Large intestine (tissue), 12 donors: ENCODE measurements around the gene RBMX. TPM values are rescaled to one million over a fixed set of nuclear protein-coding genes. Genes with fewer than 3 reads are reported as not detected.
"Not testable (repeated sequence)": the region's sequence is repeated elsewhere in the genome, so short reads cannot be mapped to it uniquely, and the experiment has no call there.

Experiments used
- DNase-seq, 2 donors: peaks; one replicate each; pipeline versions ENCODE4 v3.0.0 to v3.0.0-alpha.2; 2013
- H3K27ac ChIP-seq: one replicate; pipeline ENCODE4 v1.5.1; 2013; ENCODE audit warnings: low read length
- H3K27me3 ChIP-seq: 2 replicates; pipeline ENCODE4 v1.6.1; 2013; ENCODE audit warnings: low read length; ENCODE audit not compliant: control insufficient read depth, insufficient read depth
- H3K36me3 ChIP-seq: 2 replicates; pipeline ENCODE4 v1.6.1; 2013; ENCODE audit warnings: low read length; ENCODE audit not compliant: control insufficient read depth, insufficient read depth
- H3K4me1 ChIP-seq: one replicate; pipeline ENCODE4 v1.6.1; 2013; ENCODE audit warnings: low read length; ENCODE audit not compliant: control insufficient read depth, insufficient read depth
- H3K4me3 ChIP-seq: one replicate; pipeline ENCODE4 v1.5.1; 2013; ENCODE audit warnings: low read length
- H3K9me3 ChIP-seq: one replicate; pipeline ENCODE4 v1.6.1; 2013; ENCODE audit warnings: mild to moderate bottlenecking, low read depth, low read length, moderate library complexity; ENCODE audit not compliant: control insufficient read depth
- WGBS: methylation state at CpG from one replicate; pipeline ENCODE4 v1.1.5; 2013; ENCODE audit warnings: low lambda C conversion rate; ENCODE audit not compliant: insufficient coverage; 5-methylcytosine and 5-hydroxymethylcytosine counted together
- long read RNA-seq, 11 donors: transcript quantifications; one replicate each; lab custom pipeline, GENCODE V29; 2026
- polyA plus RNA-seq: library from polyadenylated mRNA; unstranded; fragments of 120-200 nt; gene quantifications from one replicate; pipeline ENCODE4 v1.2.1, GENCODE V29; 2013

RBMX gene
- polyA plus RNA-seq = 255 TPM
- long read RNA-seq, donor 1, transcript RBMX-207 (8 exons, 2,148 nt) = minor isoform, 5 of 110 reads
- long read RNA-seq, donor 1, transcript RBMX-210 (2 exons, 563 nt) = minor isoform, 10 of 110 reads
- long read RNA-seq, donor 1, transcript RBMX-201 (9 exons, 2,012 nt) = major isoform, 49 of 110 reads
- long read RNA-seq, donor 1, partial matches to known transcripts = 44 of 110 reads
- long read RNA-seq, donor 1, other reads (novel, unspliced or antisense) = 0 of 110 reads
- long read RNA-seq, donor 2, transcript RBMX-201 (9 exons, 2,012 nt) = major isoform, 91 of 203 reads
- long read RNA-seq, donor 2, transcript RBMX-207 (8 exons, 2,148 nt) = minor isoform, 8 of 203 reads
- long read RNA-seq, donor 2, transcript RBMX-210 (2 exons, 563 nt) = minor isoform, 12 of 203 reads
- long read RNA-seq, donor 2, partial matches to known transcripts = 89 of 203 reads
- long read RNA-seq, donor 2, other reads (novel, unspliced or antisense) = 0 of 203 reads
- long read RNA-seq, donor 3, transcript RBMX-207 (8 exons, 2,148 nt) = minor isoform, 12 of 232 reads
- long read RNA-seq, donor 3, transcript RBMX-210 (2 exons, 563 nt) = minor isoform, 16 of 232 reads
- long read RNA-seq, donor 3, transcript RBMX-205 (3 exons, 2,041 nt) = minor isoform, 5 of 232 reads
- long read RNA-seq, donor 3, transcript RBMX-201 (9 exons, 2,012 nt) = major isoform, 105 of 232 reads
- long read RNA-seq, donor 3, partial matches to known transcripts = 93 of 232 reads
- long read RNA-seq, donor 3, other reads (novel, unspliced or antisense) = 0 of 232 reads
- long read RNA-seq, donor 4, transcript RBMX-201 (9 exons, 2,012 nt) = major isoform, 11 of 12 reads
- long read RNA-seq, donor 4, partial matches to known transcripts = 0 of 12 reads
- long read RNA-seq, donor 4, other reads (novel, unspliced or antisense) = 0 of 12 reads
- long read RNA-seq, donor 5, transcript RBMX-201 (9 exons, 2,012 nt) = major isoform, 37 of 108 reads
- long read RNA-seq, donor 5, transcript RBMX-207 (8 exons, 2,148 nt) = minor isoform, 9 of 108 reads
- long read RNA-seq, donor 5, transcript RBMX-210 (2 exons, 563 nt) = minor isoform, 14 of 108 reads
- long read RNA-seq, donor 5, partial matches to known transcripts = 45 of 108 reads
- long read RNA-seq, donor 5, other reads (novel, unspliced or antisense) = 0 of 108 reads
- long read RNA-seq, donor 6, transcript RBMX-207 (8 exons, 2,148 nt) = minor isoform, 7 of 220 reads
- long read RNA-seq, donor 6, transcript RBMX-201 (9 exons, 2,012 nt) = major isoform, 85 of 220 reads
- long read RNA-seq, donor 6, transcript RBMX-210 (2 exons, 563 nt) = minor isoform, 12 of 220 reads
- long read RNA-seq, donor 6, partial matches to known transcripts = 115 of 220 reads
- long read RNA-seq, donor 6, other reads (novel, unspliced or antisense) = 0 of 220 reads
- long read RNA-seq, donor 7, transcript RBMX-201 (9 exons, 2,012 nt) = major isoform, 38 of 77 reads
- long read RNA-seq, donor 7, transcript RBMX-210 (2 exons, 563 nt) = minor isoform, 6 of 77 reads
- long read RNA-seq, donor 7, transcript RBMX-207 (8 exons, 2,148 nt) = minor isoform, 6 of 77 reads
- long read RNA-seq, donor 7, partial matches to known transcripts = 27 of 77 reads
- long read RNA-seq, donor 7, other reads (novel, unspliced or antisense) = 0 of 77 reads
- long read RNA-seq, donor 8, transcript RBMX-210 (2 exons, 563 nt) = minor isoform, 14 of 196 reads
- long read RNA-seq, donor 8, transcript RBMX-201 (9 exons, 2,012 nt) = major isoform, 94 of 196 reads
- long read RNA-seq, donor 8, transcript RBMX-207 (8 exons, 2,148 nt) = minor isoform, 14 of 196 reads
- long read RNA-seq, donor 8, partial matches to known transcripts = 72 of 196 reads
- long read RNA-seq, donor 8, other reads (novel, unspliced or antisense) = 0 of 196 reads
- long read RNA-seq, donor 9, transcript RBMX-201 (9 exons, 2,012 nt) = major isoform, 79 of 165 reads
- long read RNA-seq, donor 9, transcript RBMX-207 (8 exons, 2,148 nt) = minor isoform, 9 of 165 reads
- long read RNA-seq, donor 9, transcript RBMX-210 (2 exons, 563 nt) = minor isoform, 12 of 165 reads
- long read RNA-seq, donor 9, partial matches to known transcripts = 59 of 165 reads
- long read RNA-seq, donor 9, other reads (novel, unspliced or antisense) = 5 of 165 reads
- long read RNA-seq, donor 10, transcript RBMX-207 (8 exons, 2,148 nt) = minor isoform, 8 of 200 reads
- long read RNA-seq, donor 10, transcript RBMX-201 (9 exons, 2,012 nt) = major isoform, 114 of 200 reads
- long read RNA-seq, donor 10, transcript RBMX-210 (2 exons, 563 nt) = minor isoform, 9 of 200 reads
- long read RNA-seq, donor 10, partial matches to known transcripts = 60 of 200 reads
- long read RNA-seq, donor 10, other reads (novel, unspliced or antisense) = 6 of 200 reads
- long read RNA-seq, donor 11, transcript RBMX-201 (9 exons, 2,012 nt) = major isoform, 70 of 116 reads
- long read RNA-seq, donor 11, transcript RBMX-207 (8 exons, 2,148 nt) = minor isoform, 5 of 116 reads
- long read RNA-seq, donor 11, partial matches to known transcripts = 33 of 116 reads
- long read RNA-seq, donor 11, other reads (novel, unspliced or antisense) = 0 of 116 reads

DNA sequence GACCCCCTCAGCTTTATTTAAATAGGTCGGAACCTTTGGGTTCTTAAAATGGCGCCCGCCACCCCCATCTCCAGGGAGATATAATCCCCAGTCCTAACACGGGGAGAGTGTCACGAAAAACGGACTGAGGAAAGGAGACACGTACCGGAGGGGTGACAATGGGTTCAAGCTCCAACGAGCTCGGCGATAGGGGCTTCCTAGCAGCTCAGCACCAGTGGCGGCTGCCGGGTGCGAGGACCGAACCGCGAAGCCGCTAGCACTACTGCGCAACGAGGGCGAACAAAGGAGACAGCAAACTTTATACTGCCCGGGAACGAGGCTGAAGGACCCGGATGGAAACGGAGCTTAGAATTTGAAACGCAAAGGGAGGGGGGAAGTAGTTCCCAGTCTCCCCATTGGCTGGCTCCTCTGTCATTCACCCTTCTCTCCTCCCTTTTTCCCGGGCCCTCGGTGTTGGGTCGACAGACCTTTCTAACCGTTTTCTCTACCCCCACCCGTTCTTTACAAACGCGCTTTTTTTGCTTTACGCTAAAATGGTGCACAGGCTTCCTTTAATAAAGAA, at the start of gene RBMX:
Gene RBMX (minus strand): TSS at position 274 of the 562 bp plus-strand sequence. CDS start 1,298 bp downstream, outside the sequence.
- Histone ChIP-seq H3K4me3 (peak within 1 kb of the TSS; percentile 86), H3K27me3 (no peaks in the 10 kb centered on the region), H3K9me3 (no peaks in the 10 kb centered on the region), H3K27ac (peak within 1 kb of the TSS; percentile 83), H3K36me3 (peaks cover 16% of the 10 kb centered on the region), H3K4me1 (no peaks in the 10 kb centered on the region)
- DNase-seq = peak; percentile 88 to 91
- no CpG with 5 or more reads among the region's 34 CpGs for WGBS

DNA sequence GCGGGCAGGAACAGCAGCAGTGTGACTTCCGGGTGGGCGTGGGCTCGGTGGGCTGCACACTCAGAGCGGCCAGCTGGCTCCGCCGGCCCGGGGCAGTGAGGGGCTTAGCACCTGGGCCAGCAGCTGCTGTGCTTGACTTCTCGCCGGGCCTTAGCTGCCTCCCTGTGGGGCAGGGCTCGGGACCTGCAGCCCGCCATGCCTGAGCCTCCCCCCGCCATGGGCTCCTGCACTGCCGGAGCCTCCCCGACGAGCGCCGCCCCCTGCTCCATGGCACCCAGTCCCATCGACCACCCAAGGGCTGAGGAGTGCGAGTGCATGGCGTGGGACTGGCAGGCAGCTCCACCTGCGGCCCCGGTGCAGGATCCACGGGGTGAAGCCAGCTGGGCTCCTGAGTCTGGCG, 40.9 kb upstream of the RBMX start:
- H3K27me3 ChIP-seq, H3K4me3 ChIP-seq, H3K27ac ChIP-seq, H3K4me1 ChIP-seq, H3K9me3 ChIP-seq, H3K36me3 ChIP-seq, DNase-seq: not testable (repeated sequence)
- no CpG with 5 or more reads among the region's 25 CpGs for WGBS

DNA sequence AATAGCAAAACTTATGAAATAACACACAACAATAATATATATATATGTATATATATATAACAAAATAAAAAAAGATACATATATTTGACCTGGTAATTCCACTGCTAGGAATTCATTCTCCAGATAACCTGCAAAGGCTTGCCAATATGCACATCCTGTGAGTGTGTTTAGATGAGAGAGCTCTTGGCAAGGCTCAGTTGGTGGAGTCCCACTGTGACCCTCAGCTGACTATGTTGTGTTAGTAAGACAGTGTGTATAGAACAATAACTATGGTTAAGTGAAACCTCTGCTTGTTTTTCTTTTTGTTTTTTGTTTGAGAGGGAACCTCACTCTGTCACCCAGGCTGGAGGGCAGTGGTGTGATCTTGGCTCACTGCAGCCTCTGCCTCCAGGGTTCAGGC, 39.5 kb upstream of the RBMX start:
- no peaks in the 10 kb centered on the region for H3K27me3 ChIP-seq
- H3K27ac ChIP-seq = no peak overlapping the region
- H3K4me1 ChIP-seq = no peaks in the 10 kb centered on the region
- H3K4me3 ChIP-seq = no peak overlapping the region
- no peaks in the 10 kb centered on the region for H3K36me3 ChIP-seq
- H3K9me3 ChIP-seq = no peaks in the 10 kb centered on the region
- no peak for DNase-seq

DNA sequence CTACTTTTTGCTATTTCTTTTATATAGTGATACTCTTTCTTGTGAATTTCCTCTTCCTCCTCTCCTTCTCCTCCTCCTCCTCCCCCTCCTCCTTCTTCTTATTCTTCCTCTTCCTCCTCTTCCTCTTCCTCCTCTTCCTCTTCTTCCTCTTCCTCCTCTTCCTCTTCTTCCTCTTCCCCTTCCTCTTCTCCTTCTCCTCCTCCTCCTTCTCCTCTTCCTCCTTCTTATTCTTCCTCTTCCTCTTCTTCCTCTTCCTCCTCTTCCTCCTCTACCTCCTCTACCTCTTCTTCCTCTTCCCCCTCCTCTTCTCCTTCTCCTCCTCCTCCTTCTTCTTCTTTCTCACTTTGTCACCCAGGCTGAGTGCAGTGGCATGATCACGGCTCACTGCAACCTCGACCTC, 36.3 kb upstream of the RBMX start:
- no CpG with 5 or more reads among the region's 2 CpGs for WGBS
- no peaks in the 10 kb centered on the region for H3K27me3 ChIP-seq
- DNase-seq = no peak
- no peak overlapping the region for H3K4me3 ChIP-seq
- H3K27ac ChIP-seq = no peak overlapping the region
- H3K36me3 ChIP-seq = no peaks in the 10 kb centered on the region
- H3K4me1 ChIP-seq = no peaks in the 10 kb centered on the region
- H3K9me3 ChIP-seq = no peaks in the 10 kb centered on the region

DNA sequence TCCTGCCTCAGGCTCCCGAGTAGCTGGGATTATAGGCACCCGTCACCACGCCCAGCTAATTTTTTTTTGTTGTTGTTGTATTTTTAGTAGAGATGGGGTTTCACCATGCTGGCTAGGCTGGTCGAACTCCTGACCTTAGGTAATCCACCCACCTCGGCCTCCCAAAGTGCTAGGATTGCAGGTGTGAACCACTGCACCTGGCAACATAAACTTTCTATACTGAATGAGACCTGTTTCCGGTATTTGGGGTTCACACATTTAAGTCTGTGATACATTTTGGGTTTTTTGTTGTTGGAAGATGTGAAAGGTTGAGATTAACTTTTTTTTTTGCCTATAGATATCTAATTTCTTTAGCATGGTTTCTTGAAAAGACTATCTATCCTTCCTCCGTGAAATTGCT, 31.1 kb upstream of the RBMX start:
- H3K9me3 ChIP-seq, H3K27me3 ChIP-seq, H3K27ac ChIP-seq, H3K4me3 ChIP-seq, DNase-seq, H3K4me1 ChIP-seq, H3K36me3 ChIP-seq: not testable (repeated sequence)
- no CpG with 5 or more reads among the region's 7 CpGs for WGBS

DNA sequence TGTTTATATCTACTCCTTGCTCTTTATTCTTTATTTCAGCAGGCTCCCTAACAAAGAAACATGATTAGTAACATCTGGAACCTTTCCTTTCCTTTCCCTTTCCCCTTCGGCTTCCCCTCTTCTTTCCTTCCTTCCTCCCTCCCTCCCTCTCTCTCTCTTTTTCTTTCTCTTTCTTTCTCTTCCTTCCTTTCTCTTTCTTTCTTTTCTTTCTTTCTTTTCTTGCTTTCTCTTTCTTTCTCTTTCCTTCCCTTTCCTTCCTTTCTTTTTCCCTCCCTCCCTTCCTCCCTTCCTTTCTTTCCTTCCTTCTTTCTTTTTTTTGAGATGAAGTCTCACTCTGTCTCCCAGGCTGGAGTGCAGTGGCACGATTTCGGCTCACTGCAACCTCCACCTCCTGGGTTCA, 30.7 kb upstream of the RBMX start:
- Histone ChIP-seq H3K4me3 (no peak overlapping the region), H3K9me3 (no peaks in the 10 kb centered on the region), H3K27me3 (no peaks in the 10 kb centered on the region), H3K27ac (no peak overlapping the region), H3K4me1 (no peaks in the 10 kb centered on the region), H3K36me3 (no peaks in the 10 kb centered on the region)
- DNase-seq = no peak
- WGBS = no CpG with 5 or more reads among the region's 3 CpGs

DNA sequence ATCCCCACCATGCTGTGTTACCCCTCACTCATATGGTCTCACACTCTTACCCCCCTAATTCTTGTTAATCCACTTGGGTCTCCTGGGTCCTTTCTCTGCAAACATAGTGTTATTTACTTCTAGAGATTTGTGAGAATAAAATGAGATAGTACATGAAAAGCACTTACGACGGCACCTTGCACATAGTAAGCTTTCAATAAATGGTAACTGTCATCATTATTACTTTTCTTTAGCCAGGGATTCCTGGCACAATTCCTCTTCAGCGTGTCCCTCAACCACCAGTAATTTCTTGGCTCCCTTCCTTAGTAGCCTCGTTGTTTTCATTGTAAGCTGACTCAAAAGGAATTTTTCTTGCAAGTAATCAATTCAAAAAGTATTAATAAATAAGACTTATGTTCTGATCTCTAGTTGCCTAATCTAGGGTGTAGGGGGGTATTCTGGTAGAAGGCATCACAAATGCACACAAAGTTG, 30.1 kb upstream of the RBMX start:
- peak overlapping the region; percentile 81 for H3K4me3 ChIP-seq
- no peaks in the 10 kb centered on the region for H3K9me3 ChIP-seq
- H3K4me1 ChIP-seq = no peaks in the 10 kb centered on the region
- no peaks in the 10 kb centered on the region for H3K27me3 ChIP-seq
- H3K27ac ChIP-seq = peak overlapping the region; percentile 87
- no peaks in the 10 kb centered on the region for H3K36me3 ChIP-seq
- no CpG with 5 or more reads among the region's 4 CpGs for WGBS
- DNase-seq = no peak

DNA sequence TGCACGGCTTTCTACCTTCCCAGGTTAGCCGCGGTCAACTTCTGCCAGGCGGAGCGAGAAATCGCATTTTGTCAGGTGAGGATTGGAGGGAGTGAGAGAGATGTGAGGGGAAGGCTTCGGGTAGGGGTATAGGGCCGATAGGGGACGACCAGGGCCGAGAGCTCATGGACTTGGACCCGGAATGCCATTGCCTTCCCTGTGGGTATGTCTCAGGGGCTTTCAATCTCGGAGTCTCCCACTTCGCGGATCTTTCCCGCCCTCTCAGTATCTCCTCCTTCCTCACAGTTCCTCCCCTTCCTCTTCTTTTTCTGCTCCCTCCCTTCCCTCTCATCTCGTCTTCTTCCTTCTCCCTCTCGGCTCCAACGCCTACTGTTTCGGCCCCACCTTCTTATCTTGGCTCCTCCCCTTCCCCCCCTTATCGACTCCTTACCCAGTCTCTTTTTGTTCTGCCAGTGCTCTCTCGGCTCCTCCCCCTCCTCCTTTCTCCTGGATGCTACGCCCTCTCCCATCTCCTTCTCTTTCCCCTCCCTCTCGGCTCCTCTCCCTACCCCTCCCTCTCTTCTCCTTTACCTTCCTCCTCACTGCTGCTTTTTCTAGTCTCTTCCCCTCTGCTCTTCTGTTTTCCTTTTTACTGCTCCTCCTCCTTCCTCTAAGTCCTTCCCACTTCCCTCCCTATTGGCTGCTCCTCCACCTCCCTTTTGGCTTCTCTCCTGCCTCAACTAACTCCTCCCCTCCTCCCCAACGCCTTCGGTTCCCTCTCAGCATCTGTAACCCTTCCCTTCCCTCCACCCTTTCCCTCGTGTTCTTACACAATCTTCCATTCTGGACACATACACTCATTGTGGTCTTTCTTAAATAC, 29.4 kb upstream of the RBMX start:
- no CpG with 5 or more reads among the region's 26 CpGs for WGBS
- H3K4me1 ChIP-seq = no peaks in the 10 kb centered on the region
- H3K27me3 ChIP-seq = no peaks in the 10 kb centered on the region

More for the DNA sequence above, 29.4 kb upstream of the RBMX start:
- H3K36me3 ChIP-seq = no peaks in the 10 kb centered on the region
- H3K27ac ChIP-seq = peak overlapping the region; percentile 87
- H3K9me3 ChIP-seq = no peaks in the 10 kb centered on the region
- peak; percentile 79 to 87 for DNase-seq
- H3K4me3 ChIP-seq = peak overlapping the region; percentile 81
